GM12878 (cell line): Measurements from ENCODE around the gene TAS1R2. TPM values are rescaled to one million over a fixed set of nuclear protein-coding genes. Genes with fewer than 3 reads are reported as not detected.

Experiments
- ATAC-seq: fragments of 200-7000 bp; cut with Tn5 transposase; 3 replicates; pipeline ENCODE4 v1.9.1; 2020; ENCODE audit warnings: mild to moderate bottlenecking, moderate library complexity
- BruUV-seq: library from RNA; stranded (reverse); fragments of 400-500 nt; replicated peaks from 2 replicates; lab custom pipeline; 2021; lab: Mats Ljungman, UMichigan
- CTCF ChIA-PET: fragments of 300-600 bp; sonication (Branson Sonifier 250); formaldehyde crosslinking; extraction: SDS; loops from one replicate; lab custom pipeline; 2021; ENCODE audit warnings: inconsistent platforms; lab: Yijun Ruan, JAX
- POLR2A ChIA-PET: fragments of 350-600 bp; formaldehyde crosslinking; extraction: SDS; loops from one replicate; lab custom pipeline; 2021; ENCODE audit warnings: inconsistent platforms; lab: Charles Lee
- RAD21 ChIA-PET: fragments of 300-600 bp; sonication (Branson Sonifier 250); formaldehyde crosslinking; loops from one replicate; lab custom pipeline; 2023; ENCODE audit warnings: antibody characterized with exemption; ENCODE audit not compliant: unreplicated experiment; lab: Charles Lee
- SMC1A ChIA-PET: fragments of 300-600 bp; sonication (Branson Sonifier 250); formaldehyde crosslinking; loops from one replicate; lab custom pipeline; 2023; ENCODE audit not compliant: unreplicated experiment, uncharacterized antibody; lab: Charles Lee
- DNase-seq: peaks from one replicate; pipeline ENCODE4 v3.0.0-alpha.2; 2011; ENCODE audit warnings: low read depth, low spot score
- FAIRE-seq: peaks from 3 replicates; lab custom pipeline; 2011; peaks lifted over from hg19 to GRCh38; lab: Jason Lieb, UNC
- H2AFZ ChIP-seq: 2 replicates; pipeline ENCODE4 v1.6.0; 2011; ENCODE audit warnings: low read depth, low read length, control low read depth; ENCODE audit not compliant: control insufficient read depth
- H3K27ac ChIP-seq: 2 replicates; pipeline ENCODE4 v1.5.1; 2011; ENCODE audit warnings: control low read depth; ENCODE audit not compliant: control insufficient read depth, insufficient read depth
- H3K27me3 ChIP-seq, 2 experiments: replicated peaks in 1 of 2; 2 replicates each; pipeline versions ENCODE4 v1.6.0 to v1.6.1; 2011; ENCODE audit warnings: low read length in 1 of 2; ENCODE audit not compliant: control insufficient read depth in 2 of 2, insufficient read depth in 2 of 2
- H3K36me3 ChIP-seq, 2 experiments: 2 replicates each; pipeline ENCODE4 v1.5.1; 2011; ENCODE audit warnings: low read length in 1 of 2; ENCODE audit not compliant: control insufficient read depth in 2 of 2, insufficient read depth in 2 of 2
- H3K4me1 ChIP-seq: 2 replicates; pipeline ENCODE4 v1.6.1; 2011; ENCODE audit warnings: mild to moderate bottlenecking, low read length, moderate library complexity, mixed read lengths; ENCODE audit not compliant: control insufficient read depth, insufficient read depth
- H3K4me2 ChIP-seq: 2 replicates; pipeline ENCODE4 v1.6.0; 2011; ENCODE audit warnings: control low read depth; ENCODE audit not compliant: control insufficient read depth, insufficient read depth
- H3K4me3 ChIP-seq: fragments of 200-600 bp; sonication (generic); 2 replicates; pipeline ENCODE4 v1.5.1; 2016
- H3K79me2 ChIP-seq: 2 replicates; pipeline ENCODE4 v1.6.0; 2011; ENCODE audit warnings: low read length; ENCODE audit not compliant: control insufficient read depth, insufficient read depth
- H3K9ac ChIP-seq: 2 replicates; pipeline ENCODE4 v1.8.0; 2011; ENCODE audit warnings: low read length, control low read depth, mixed read lengths; ENCODE audit not compliant: control insufficient read depth, insufficient read depth
- H3K9me3 ChIP-seq: replicated peaks from 3 replicates; pipeline ENCODE4 v1.5.1; 2011; ENCODE audit warnings: mild to moderate bottlenecking, low read length; ENCODE audit not compliant: control insufficient read depth, insufficient read depth
- H4K20me1 ChIP-seq: 2 replicates; pipeline ENCODE4 v1.6.0; 2011; ENCODE audit not compliant: control insufficient read depth, insufficient read depth
- CEBPB ChIP-seq, 2 experiments: fragments of 150-350 bp in 1 of 2; IDR thresholded peaks; 2 replicates each; pipeline ENCODE4 v1.6.1; 2012 to 2014; ENCODE audit warnings: low read depth in 2 of 2, low read length in 2 of 2, borderline replicate concordance in 1 of 2, inconsistent platforms in 1 of 2
- CHD4 ChIP-seq: fragments of 200-600 bp; sonication (generic); IDR thresholded peaks from 2 replicates; pipeline ENCODE4 v1.6.1; 2016; ENCODE audit warnings: mild to moderate bottlenecking
- CREB1 ChIP-seq: IDR thresholded peaks from 2 replicates; pipeline ENCODE4 v1.6.1; 2012; ENCODE audit warnings: low read depth, mild to moderate bottlenecking, inconsistent platforms
- PAX5 ChIP-seq: IDR thresholded peaks from 2 replicates; pipeline ENCODE4 v1.6.1; 2011; ENCODE audit warnings: low read depth, low read length, borderline replicate concordance
- RB1 ChIP-seq: fragments of 450-650 bp; formaldehyde crosslinking; IDR thresholded peaks from 2 replicates; pipeline ENCODE4 v1.6.1; 2017; ENCODE audit warnings: mild to moderate bottlenecking, borderline replicate concordance
- TARDBP ChIP-seq: IDR thresholded peaks from 2 replicates; pipeline ENCODE4 v1.6.1; 2016; ENCODE audit warnings: borderline replicate concordance
- ZNF274 ChIP-seq: IDR thresholded peaks from one replicate; pipeline ENCODE4 v1.8.0; 2011; ENCODE audit not compliant: insufficient read length, insufficient read depth
- ZZZ3 ChIP-seq: IDR thresholded peaks from 2 replicates; pipeline ENCODE4 v1.6.1; 2011; ENCODE audit warnings: low read depth; ENCODE audit not compliant: control insufficient read depth, insufficient read length
- WGBS: methylation state at CpG from one replicate; pipeline ENCODE4 v1.1.6; 2016; ENCODE audit warnings: low lambda C conversion rate; ENCODE audit not compliant: insufficient replicate concordance, insufficient coverage; ENCODE audit errors: missing lambda C conversion rate; 5-methylcytosine and 5-hydroxymethylcytosine counted together
- in situ Hi-C: fragments of 300-500 bp; cut with MboI; formaldehyde crosslinking; loops from 9 replicates; pipeline ENCODE4 v1.14.3; 2018; ENCODE audit warnings: mixed read lengths
- intact Hi-C: fragments of 100-400 bp; cut with micrococcal nuclease; formaldehyde crosslinking; loops from one replicate; pipeline ENCODE4 v1.14.2; 2022; ENCODE audit not compliant: unreplicated experiment
- polyA plus RNA-seq, 11 experiments: library from polyadenylated mRNA; depleted of rRNA in 4 of 11; unstranded in 6 of 11; stranded (reverse) in 5 of 11; fragments of >200 nt; fragmentation: Nextera tagmentation in 4 of 11; fragmentation: Illumina TruSeq in 1 of 11; extraction: Ambion mirVana in 4 of 11; extraction: Trizol in 1 of 11; gene quantifications; 1 replicate in 1 of 11; 2 replicates in 10 of 11; pipeline versions ENCODE4 v1.2.1 to v1.2.3, GENCODE V29; 2011 to 2016; ENCODE audit warnings: inconsistent platforms in 2 of 11, missing spikeins in 2 of 11, low read depth in 1 of 11
- total RNA-seq, 4 experiments: library from RNA; depleted of rRNA in 3 of 4; stranded (reverse); fragments of >200 nt in 3 of 4; fragmentation: Illumina TruSeq in 1 of 4; extraction: Trizol in 1 of 4; gene quantifications; 2 replicates each; pipeline versions ENCODE4 v1.2.1 to v1.2.3, GENCODE V29; 2013 to 2021
- TF ChIP-seq, protein P1 (sequence below): fragments of 450-650 bp; IDR thresholded peaks from 2 replicates; pipeline ENCODE4 v1.6.1; 2014; ENCODE audit warnings: mild to moderate bottlenecking
- TF ChIP-seq, protein P2 (sequence below): fragments of 450-650 bp; IDR thresholded peaks from 2 replicates; pipeline ENCODE4 v1.6.1; 2018; ENCODE audit warnings: borderline replicate concordance, mild to moderate bottlenecking; ENCODE audit not compliant: partially characterized antibody
- TF ChIP-seq, protein P3 (sequence below): fragments of 450-650 bp; formaldehyde crosslinking; IDR thresholded peaks from 2 replicates; pipeline ENCODE4 v1.4.0; 2020; ENCODE audit warnings: mild to moderate bottlenecking, moderate library complexity

Gene TAS1R2
- total and polyA plus RNA-seq, 10 of the 15 experiments (the other 5 are each of a cell fraction or from before 2014, with no cell fraction given): not detected

DNA sequence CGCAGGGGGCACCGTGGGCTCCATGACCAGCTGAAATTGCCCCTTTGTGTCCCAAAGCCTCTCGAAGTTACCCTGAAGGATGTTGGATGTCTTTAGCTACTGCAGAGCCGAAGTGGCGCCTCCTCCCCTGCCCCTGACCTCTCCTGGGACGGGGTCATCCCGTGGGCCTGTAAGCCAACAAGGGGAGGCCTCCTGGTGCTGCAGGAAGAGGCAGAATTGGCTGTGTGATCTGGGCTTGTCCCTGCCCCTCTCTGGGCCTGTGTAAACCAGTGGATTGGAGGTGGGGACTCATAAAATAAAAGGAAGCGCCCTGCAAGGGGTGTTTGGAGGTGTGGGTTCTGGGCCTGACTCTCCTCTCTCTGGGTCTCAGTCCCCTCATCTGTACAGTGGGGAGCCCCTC is 2.1 kb upstream of the TAS1R2 start:
- Histone ChIP-seq H3K79me2 (no peaks in the 10 kb centered on the region), H3K4me1 (no peaks in the 10 kb centered on the region), H2AFZ (no peak overlapping the region), H3K36me3 (no peaks in the 10 kb centered on the region), H3K27ac (no peak overlapping the region), H3K4me3 (no peak overlapping the region), H3K9me3 (no peaks in the 10 kb centered on the region), H3K9ac (no peak overlapping the region), H4K20me1 (no peaks in the 10 kb centered on the region), H3K27me3 (no peaks in the 10 kb centered on the region; a peak in 1 of 4 replicates), H3K4me2 (no peak overlapping the region)
- ChIA-PET POLR2A (no interaction called here), SMC1A (no interaction called here), CTCF (interaction anchor here (1.0 to 1.4 kb wide), 2 partner anchors 14 to 22 kb away, joined by 3 to 4 read pairs; no protein-coding TSS in a partner anchor), RAD21 (no interaction called here)
- FAIRE-seq: no peak
- WGBS: 21% methylated on average over 8 of the region's 8 CpGs
- intact Hi-C loops (no loop called here), in situ Hi-C loops (no loop called here)
- TF ChIP-seq CHD4 (no peak), ZNF274 (no peak), CEBPB (IDR thresholded peaks at IDR 0.05; ENCODE audit: borderline replicate concordance in 1 of 2, low read depth in 2 of 2, low read length in 2 of 2) (no peak), TARDBP (no peak), RB1 (no peak), CREB1 (no peak), ZZZ3 (no peak), PAX5 (no peak)
- TF ChIP-seq, protein P1, sequence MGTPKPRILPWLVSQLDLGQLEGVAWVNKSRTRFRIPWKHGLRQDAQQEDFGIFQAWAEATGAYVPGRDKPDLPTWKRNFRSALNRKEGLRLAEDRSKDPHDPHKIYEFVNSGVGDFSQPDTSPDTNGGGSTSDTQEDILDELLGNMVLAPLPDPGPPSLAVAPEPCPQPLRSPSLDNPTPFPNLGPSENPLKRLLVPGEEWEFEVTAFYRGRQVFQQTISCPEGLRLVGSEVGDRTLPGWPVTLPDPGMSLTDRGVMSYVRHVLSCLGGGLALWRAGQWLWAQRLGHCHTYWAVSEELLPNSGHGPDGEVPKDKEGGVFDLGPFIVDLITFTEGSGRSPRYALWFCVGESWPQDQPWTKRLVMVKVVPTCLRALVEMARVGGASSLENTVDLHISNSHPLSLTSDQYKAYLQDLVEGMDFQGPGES: no peak
- TF ChIP-seq, protein P2, sequence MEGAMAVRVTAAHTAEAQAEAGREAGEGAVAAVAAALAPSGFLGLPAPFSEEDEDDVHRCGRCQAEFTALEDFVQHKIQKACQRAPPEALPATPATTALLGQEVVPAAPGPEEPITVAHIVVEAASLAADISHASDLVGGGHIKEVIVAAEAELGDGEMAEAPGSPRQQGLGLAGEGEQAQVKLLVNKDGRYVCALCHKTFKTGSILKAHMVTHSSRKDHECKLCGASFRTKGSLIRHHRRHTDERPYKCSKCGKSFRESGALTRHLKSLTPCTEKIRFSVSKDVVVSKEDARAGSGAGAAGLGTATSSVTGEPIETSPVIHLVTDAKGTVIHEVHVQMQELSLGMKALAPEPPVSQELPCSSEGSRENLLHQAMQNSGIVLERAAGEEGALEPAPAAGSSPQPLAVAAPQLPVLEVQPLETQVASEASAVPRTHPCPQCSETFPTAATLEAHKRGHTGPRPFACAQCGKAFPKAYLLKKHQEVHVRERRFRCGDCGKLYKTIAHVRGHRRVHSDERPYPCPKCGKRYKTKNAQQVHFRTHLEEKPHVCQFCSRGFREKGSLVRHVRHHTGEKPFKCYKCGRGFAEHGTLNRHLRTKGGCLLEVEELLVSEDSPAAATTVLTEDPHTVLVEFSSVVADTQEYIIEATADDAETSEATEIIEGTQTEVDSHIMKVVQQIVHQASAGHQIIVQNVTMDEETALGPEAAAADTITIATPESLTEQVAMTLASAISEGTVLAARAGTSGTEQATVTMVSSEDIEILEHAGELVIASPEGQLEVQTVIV: no peak
- TF ChIP-seq, protein P3, sequence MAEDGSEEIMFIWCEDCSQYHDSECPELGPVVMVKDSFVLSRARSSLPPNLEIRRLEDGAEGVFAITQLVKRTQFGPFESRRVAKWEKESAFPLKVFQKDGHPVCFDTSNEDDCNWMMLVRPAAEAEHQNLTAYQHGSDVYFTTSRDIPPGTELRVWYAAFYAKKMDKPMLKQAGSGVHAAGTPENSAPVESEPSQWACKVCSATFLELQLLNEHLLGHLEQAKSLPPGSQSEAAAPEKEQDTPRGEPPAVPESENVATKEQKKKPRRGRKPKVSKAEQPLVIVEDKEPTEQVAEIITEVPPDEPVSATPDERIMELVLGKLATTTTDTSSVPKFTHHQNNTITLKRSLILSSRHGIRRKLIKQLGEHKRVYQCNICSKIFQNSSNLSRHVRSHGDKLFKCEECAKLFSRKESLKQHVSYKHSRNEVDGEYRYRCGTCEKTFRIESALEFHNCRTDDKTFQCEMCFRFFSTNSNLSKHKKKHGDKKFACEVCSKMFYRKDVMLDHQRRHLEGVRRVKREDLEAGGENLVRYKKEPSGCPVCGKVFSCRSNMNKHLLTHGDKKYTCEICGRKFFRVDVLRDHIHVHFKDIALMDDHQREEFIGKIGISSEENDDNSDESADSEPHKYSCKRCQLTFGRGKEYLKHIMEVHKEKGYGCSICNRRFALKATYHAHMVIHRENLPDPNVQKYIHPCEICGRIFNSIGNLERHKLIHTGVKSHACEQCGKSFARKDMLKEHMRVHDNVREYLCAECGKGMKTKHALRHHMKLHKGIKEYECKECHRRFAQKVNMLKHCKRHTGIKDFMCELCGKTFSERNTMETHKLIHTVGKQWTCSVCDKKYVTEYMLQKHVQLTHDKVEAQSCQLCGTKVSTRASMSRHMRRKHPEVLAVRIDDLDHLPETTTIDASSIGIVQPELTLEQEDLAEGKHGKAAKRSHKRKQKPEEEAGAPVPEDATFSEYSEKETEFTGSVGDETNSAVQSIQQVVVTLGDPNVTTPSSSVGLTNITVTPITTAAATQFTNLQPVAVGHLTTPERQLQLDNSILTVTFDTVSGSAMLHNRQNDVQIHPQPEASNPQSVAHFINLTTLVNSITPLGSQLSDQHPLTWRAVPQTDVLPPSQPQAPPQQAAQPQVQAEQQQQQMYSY: no peak
- no TSS peak for BruUV-seq
- DNase-seq: no peak
- ATAC-seq: no peak
